B cell (primary cell): ENCODE results near the gene NEURL2.

Experiments
- EZH2 ChIP-seq: IDR thresholded peaks from 2 replicates; pipeline ENCODE4 v1.6.1; 2012; ENCODE audit warnings: borderline replicate concordance, low read depth, mild to moderate bottlenecking, moderate library complexity, low read length; ENCODE audit not compliant: insufficient read depth, poor library complexity, severe bottlenecking
- TF ChIP-seq, protein P1 (sequence below): fragments of 200-600 bp; IDR thresholded peaks from one replicate; pipeline ENCODE4 v1.8.0; 2022; ENCODE audit warnings: antibody characterized with exemption, mild to moderate bottlenecking

DNA sequence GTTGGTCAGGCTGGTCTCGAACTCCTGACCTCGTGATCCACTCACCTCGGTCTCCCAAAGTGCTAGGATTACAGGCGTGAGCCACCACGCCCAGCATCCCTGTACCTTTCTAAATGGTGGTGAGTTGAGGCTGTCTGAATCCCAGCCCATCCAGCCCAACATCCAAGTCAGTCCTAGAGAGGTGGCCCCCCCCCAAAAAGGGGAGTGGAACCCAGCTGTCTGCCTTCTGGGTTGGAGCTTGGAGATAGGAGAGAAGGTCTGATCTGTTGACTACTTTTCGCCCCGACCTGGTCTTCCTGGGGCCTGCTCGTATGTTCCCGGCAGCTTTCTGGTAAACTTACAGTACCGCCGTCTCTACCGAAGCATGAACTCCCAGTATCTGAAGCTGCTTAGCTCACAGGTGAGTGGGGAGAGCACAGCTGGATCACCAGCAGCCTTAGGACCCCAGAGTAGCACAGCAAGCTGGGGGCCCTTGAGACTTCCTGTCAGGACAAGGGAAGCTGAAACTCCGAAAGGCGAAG is 5.7 kb upstream of the NEURL2 start:
- TF ChIP-seq, protein P1, sequence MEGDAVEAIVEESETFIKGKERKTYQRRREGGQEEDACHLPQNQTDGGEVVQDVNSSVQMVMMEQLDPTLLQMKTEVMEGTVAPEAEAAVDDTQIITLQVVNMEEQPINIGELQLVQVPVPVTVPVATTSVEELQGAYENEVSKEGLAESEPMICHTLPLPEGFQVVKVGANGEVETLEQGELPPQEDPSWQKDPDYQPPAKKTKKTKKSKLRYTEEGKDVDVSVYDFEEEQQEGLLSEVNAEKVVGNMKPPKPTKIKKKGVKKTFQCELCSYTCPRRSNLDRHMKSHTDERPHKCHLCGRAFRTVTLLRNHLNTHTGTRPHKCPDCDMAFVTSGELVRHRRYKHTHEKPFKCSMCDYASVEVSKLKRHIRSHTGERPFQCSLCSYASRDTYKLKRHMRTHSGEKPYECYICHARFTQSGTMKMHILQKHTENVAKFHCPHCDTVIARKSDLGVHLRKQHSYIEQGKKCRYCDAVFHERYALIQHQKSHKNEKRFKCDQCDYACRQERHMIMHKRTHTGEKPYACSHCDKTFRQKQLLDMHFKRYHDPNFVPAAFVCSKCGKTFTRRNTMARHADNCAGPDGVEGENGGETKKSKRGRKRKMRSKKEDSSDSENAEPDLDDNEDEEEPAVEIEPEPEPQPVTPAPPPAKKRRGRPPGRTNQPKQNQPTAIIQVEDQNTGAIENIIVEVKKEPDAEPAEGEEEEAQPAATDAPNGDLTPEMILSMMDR, result no peak
- TF ChIP-seq EZH2, result no peak
